ENCODE measurements around the gene GTF2F2. TPM values are rescaled to one million over a fixed set of nuclear protein-coding genes. Genes with fewer than 3 reads are reported as not detected.

The GTF2F2 gene
- total RNA-seq, 1 experiment from 2014 or later: 40.1 TPM

DNA sequence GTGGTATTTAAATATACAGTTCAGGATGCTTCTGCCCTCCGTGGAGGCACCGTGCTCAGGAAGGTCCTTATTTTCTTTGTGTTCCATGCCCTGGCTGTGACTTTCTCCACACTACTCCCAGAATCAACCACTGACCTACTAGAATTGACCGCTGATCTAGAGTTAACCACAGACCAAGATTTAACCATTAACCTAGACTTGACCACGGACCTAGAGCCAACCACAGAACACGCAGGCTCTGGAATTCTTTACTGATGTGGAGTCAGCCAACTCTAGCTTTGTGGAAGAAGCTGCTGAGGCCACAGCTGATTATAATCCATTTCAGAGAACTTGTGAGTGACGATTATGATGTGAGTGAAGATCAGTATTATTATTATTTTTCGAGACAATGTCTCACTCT is 18.0 kb downstream of the GTF2F2 start:
- no peaks in the 10 kb centered on the region for H3K9me3 ChIP-seq (ENCODE audit: control insufficient read depth in 1 of 2, insufficient read depth in 1 of 2, low read depth in 1 of 2, low read length in 2 of 2)
- H3K9me2 ChIP-seq (ENCODE audit: insufficient read depth): no peaks in the 10 kb centered on the region
- DNase-seq (ENCODE audit: low read depth, low spot score) (no peak), ATAC-seq (no peak)
- no peaks in the 10 kb centered on the region for H3K27me3 ChIP-seq (ENCODE audit: insufficient read depth, low read length)
- no TSS peak for BruUV-seq (replicated peaks)
- H2AFZ ChIP-seq (ENCODE audit: low read depth, low read length, poor library complexity, severe bottlenecking): no peak overlapping the region
- TF ChIP-seq, protein P1, sequence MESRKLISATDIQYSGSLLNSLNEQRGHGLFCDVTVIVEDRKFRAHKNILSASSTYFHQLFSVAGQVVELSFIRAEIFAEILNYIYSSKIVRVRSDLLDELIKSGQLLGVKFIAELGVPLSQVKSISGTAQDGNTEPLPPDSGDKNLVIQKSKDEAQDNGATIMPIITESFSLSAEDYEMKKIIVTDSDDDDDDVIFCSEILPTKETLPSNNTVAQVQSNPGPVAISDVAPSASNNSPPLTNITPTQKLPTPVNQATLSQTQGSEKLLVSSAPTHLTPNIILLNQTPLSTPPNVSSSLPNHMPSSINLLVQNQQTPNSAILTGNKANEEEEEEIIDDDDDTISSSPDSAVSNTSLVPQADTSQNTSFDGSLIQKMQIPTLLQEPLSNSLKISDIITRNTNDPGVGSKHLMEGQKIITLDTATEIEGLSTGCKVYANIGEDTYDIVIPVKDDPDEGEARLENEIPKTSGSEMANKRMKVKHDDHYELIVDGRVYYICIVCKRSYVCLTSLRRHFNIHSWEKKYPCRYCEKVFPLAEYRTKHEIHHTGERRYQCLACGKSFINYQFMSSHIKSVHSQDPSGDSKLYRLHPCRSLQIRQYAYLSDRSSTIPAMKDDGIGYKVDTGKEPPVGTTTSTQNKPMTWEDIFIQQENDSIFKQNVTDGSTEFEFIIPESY (IDR thresholded peaks at IDR 0.05; ENCODE audit: extremely low read depth, insufficient replicate concordance, low read length): no peak
- peaks cover 2 to 6% of the 10 kb centered on the region in 2 experiments; a peak in 2 of 4 replicates for H3K36me3 ChIP-seq (ENCODE audit: control insufficient read depth in 1 of 2, insufficient read depth in 2 of 2, low read length in 2 of 2)
- intact Hi-C loops (cut with micrococcal nuclease): no loop called here
- H4K20me1 ChIP-seq (ENCODE audit: insufficient read depth): no peaks in the 10 kb centered on the region; the same call in 1 of the 2 replicates
- POLR2A ChIA-PET: no interaction called here
- H3K27ac ChIP-seq (ENCODE audit: low read depth, low read length): no peak overlapping the region
- CTCF ChIA-PET: no interaction called here
- no peak overlapping the region for H3K9ac ChIP-seq (ENCODE audit: low read length)
- no peak overlapping the region for H3K4me3 ChIP-seq (replicated peaks in 1 of 2; ENCODE audit: low read depth in 1 of 2, low read length in 2 of 2)
- no peak overlapping the region for H3K4me2 ChIP-seq (ENCODE audit: low read length)
- peaks cover 97% of the 10 kb centered on the region for H3K79me2 ChIP-seq (ENCODE audit: insufficient read depth, low read length)
- peaks cover 29 to 37% of the 10 kb centered on the region in 2 experiments for H3K4me1 ChIP-seq (ENCODE audit: control insufficient read depth in 1 of 2, insufficient read depth in 2 of 2, low read length in 2 of 2)
- RAD21 ChIA-PET (ENCODE audit: low non-redundant PET in 1 of 2, low total read pairs in 2 of 2, uncharacterized antibody in 2 of 2, unreplicated experiment in 2 of 2): no interaction called here

DNA sequence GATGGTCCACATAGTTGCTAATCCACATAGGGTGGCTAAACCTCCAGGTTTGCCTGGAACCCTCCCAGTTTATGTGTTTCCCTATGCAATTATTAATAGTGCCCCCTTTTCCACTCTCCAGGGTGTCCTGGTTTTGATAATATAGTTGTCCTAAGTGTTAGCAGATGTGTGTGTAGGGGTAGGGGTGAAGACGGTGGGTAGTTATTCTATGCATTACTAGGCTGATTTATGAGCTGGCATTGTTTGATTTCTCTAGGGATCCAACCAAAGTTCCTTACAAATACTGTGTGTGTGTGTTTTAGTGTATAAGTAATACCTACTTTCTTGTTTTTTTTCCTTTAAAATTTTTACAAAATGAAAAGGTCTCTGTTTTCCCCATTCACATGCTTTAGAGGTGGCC is 21.1 kb downstream of the GTF2F2 start:
- CTCF ChIA-PET: no interaction called here
- no peaks in the 10 kb centered on the region for H3K27me3 ChIP-seq (ENCODE audit: insufficient read depth, low read length)
- ATAC-seq: no peak

More for the DNA sequence above, 21.1 kb downstream of the GTF2F2 start:
- Histone ChIP-seq H3K4me2 (ENCODE audit: low read length) (peak overlapping the region; percentile 58), H3K9ac (ENCODE audit: low read length) (no peak overlapping the region), H3K9me3 (ENCODE audit: control insufficient read depth in 1 of 2, insufficient read depth in 1 of 2, low read depth in 1 of 2, low read length in 2 of 2) (no peaks in the 10 kb centered on the region), H3K4me3 (replicated peaks in 1 of 2; ENCODE audit: low read depth in 1 of 2, low read length in 2 of 2) (no peak overlapping the region), H2AFZ (ENCODE audit: low read depth, low read length, poor library complexity, severe bottlenecking) (no peak overlapping the region), H3K27ac (ENCODE audit: low read depth, low read length) (peak overlapping the region; percentile 86), H3K9me2 (ENCODE audit: insufficient read depth) (no peaks in the 10 kb centered on the region), H3K4me1 (ENCODE audit: control insufficient read depth in 1 of 2, insufficient read depth in 2 of 2, low read length in 2 of 2) (peaks cover 39 to 46% of the 10 kb centered on the region in 2 experiments), H4K20me1 (ENCODE audit: insufficient read depth) (no peaks in the 10 kb centered on the region; the same call in 1 of the 2 replicates), H3K36me3 (ENCODE audit: control insufficient read depth in 1 of 2, insufficient read depth in 2 of 2, low read length in 2 of 2) (peaks cover 2 to 6% of the 10 kb centered on the region in 2 experiments; a peak in 2 of 4 replicates), H3K79me2 (ENCODE audit: insufficient read depth, low read length) (peaks cover 97% of the 10 kb centered on the region)
- intact Hi-C loops (cut with micrococcal nuclease): no loop called here
- no TSS peak for BruUV-seq (replicated peaks)
- ChIA-PET POLR2A (no interaction called here), RAD21 (ENCODE audit: low non-redundant PET in 1 of 2, low total read pairs in 2 of 2, uncharacterized antibody in 2 of 2, unreplicated experiment in 2 of 2) (no interaction called here)
- TF ChIP-seq, protein P2, sequence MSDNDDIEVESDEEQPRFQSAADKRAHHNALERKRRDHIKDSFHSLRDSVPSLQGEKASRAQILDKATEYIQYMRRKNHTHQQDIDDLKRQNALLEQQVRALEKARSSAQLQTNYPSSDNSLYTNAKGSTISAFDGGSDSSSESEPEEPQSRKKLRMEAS (IDR thresholded peaks at IDR 0.05): no peak
- TF ChIP-seq SP1 (IDR thresholded peaks at IDR 0.05; ENCODE audit: low read depth) (no peak), ELF1 (IDR thresholded peaks at IDR 0.05; ENCODE audit: borderline replicate concordance, low read depth) (no peak), SIN3A (IDR thresholded peaks at IDR 0.05; ENCODE audit: low read depth) (no peak), EGR1 (IDR thresholded peaks at IDR 0.05; ENCODE audit: low read depth) (no peak), CEBPB (IDR thresholded peaks at IDR 0.05; ENCODE audit: low read depth) (no peak), JUND (IDR thresholded peaks at IDR 0.05) (no peak), RAD21 (IDR thresholded peaks at IDR 0.05; ENCODE audit: low read depth) (no peak), EZH2 (IDR thresholded peaks at IDR 0.05) (no peak)
- TF ChIP-seq, protein P1 (IDR thresholded peaks at IDR 0.05; ENCODE audit: extremely low read depth, insufficient replicate concordance, low read length): no peak
- TF ChIP-seq, protein P3, sequence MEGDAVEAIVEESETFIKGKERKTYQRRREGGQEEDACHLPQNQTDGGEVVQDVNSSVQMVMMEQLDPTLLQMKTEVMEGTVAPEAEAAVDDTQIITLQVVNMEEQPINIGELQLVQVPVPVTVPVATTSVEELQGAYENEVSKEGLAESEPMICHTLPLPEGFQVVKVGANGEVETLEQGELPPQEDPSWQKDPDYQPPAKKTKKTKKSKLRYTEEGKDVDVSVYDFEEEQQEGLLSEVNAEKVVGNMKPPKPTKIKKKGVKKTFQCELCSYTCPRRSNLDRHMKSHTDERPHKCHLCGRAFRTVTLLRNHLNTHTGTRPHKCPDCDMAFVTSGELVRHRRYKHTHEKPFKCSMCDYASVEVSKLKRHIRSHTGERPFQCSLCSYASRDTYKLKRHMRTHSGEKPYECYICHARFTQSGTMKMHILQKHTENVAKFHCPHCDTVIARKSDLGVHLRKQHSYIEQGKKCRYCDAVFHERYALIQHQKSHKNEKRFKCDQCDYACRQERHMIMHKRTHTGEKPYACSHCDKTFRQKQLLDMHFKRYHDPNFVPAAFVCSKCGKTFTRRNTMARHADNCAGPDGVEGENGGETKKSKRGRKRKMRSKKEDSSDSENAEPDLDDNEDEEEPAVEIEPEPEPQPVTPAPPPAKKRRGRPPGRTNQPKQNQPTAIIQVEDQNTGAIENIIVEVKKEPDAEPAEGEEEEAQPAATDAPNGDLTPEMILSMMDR (IDR thresholded peaks at IDR 0.05 in 2 of 3, conservative IDR thresholded peaks at IDR 0.05 in 1 of 3; ENCODE audit: borderline replicate concordance in 1 of 3, insufficient read depth in 1 of 3, low read depth in 2 of 3, low read length in 2 of 3): no peak
- DNase-seq (ENCODE audit: low read depth, low spot score): no peak

Data from HCT116 (cell line).